ENCODE measurements around the gene CPHXL2. TPM values are rescaled to one million over a fixed set of nuclear protein-coding genes. Genes with fewer than 3 reads are reported as not detected.

CPHXL2 gene
- total and polyA plus RNA-seq, 11 donors: not detected

- DNase-seq (no peak), ATAC-seq (no peak)
- no peaks in the 10 kb centered on the region for H3K9me3 ChIP-seq
- H3K27me3 ChIP-seq: no peaks in the 10 kb centered on the region
- intact Hi-C loops (cut with DNase I): loop anchor here in 5 of 10 donors (10.0 kb wide), 1 partner anchor 111 kb away; no protein-coding TSS in a partner anchor
- TF ChIP-seq POLR2A (IDR thresholded peaks at IDR 0.05) (no peak), CTCF (IDR thresholded peaks at IDR 0.05) (no peak)
- no peak overlapping the region for H3K4me3 ChIP-seq
- H3K4me1 ChIP-seq: peaks cover 8 to 52% (median 48%) of the 10 kb centered on the region in 12 donors
- H3K36me3 ChIP-seq: peaks cover 0 to 53% (median 49%) of the 10 kb centered on the region in 9 donors
- H3K27ac ChIP-seq: no peak overlapping the region
- 30 to 39% (median 34%) methylated on average over 1 of the region's 1 CpG for WGBS, 4 donors
Measured at GRCh38 chr16:75653922-75654321, 22.9 kb downstream of the CPHXL2 start.

- H3K27me3 ChIP-seq: no peaks in the 10 kb centered on the region
- DNase-seq (peak; percentile 85 to 90 (median 86)), ATAC-seq (peak; percentile 57 to 79 (median 62))
- 0 to 1% (median 0%) methylated on average over 33 to 62 of the region's 62 CpGs for WGBS, 4 donors
- H3K36me3 ChIP-seq: peaks cover 0 to 26% (median 19%) of the 10 kb centered on the region in 9 donors
- peak overlapping the region; percentile 93 to 99 (median 97) for H3K27ac ChIP-seq
- intact Hi-C loops (cut with DNase I): loop anchor here in 3 of 10 donors (1.0 to 10.0 kb wide), 3 partner anchors 114 to 116 kb away; no protein-coding TSS in a partner anchor
- peak overlapping the region; percentile 85 to 99 (median 95) for H3K4me3 ChIP-seq
- H3K4me1 ChIP-seq: peaks cover 21 to 73% (median 56%) of the 10 kb centered on the region in 12 donors
- TF ChIP-seq POLR2A (IDR thresholded peaks at IDR 0.05) (no peak), CTCF (IDR thresholded peaks at IDR 0.05) (peak in 1 of 12 donors; percentile 17)
- H3K9me3 ChIP-seq: no peaks in the 10 kb centered on the region
Measured at GRCh38 chr16:75648265-75649076, 28.3 kb downstream of the CPHXL2 start.

- peak; percentile 96 to 98 (median 98) for ATAC-seq
- intact Hi-C loops (cut with DNase I): loop anchor here in 6 of 10 donors (1.0 to 10.0 kb wide), 5 partner anchors 24 to 117 kb away; partner anchors contain the start of gene ADAT1 (in 4 of the 6)
- peak; percentile 93 to 95 (median 94) for DNase-seq
- H3K27me3 ChIP-seq: no peaks in the 10 kb centered on the region
- peaks cover 0 to 34% (median 26%) of the 10 kb centered on the region in 9 donors for H3K36me3 ChIP-seq
- H3K9me3 ChIP-seq: no peaks in the 10 kb centered on the region
- peaks cover 21 to 65% (median 48%) of the 10 kb centered on the region in 12 donors for H3K4me1 ChIP-seq
- 0 to 1% (median 0%) methylated on average over 28 to 76 of the region's 76 CpGs for WGBS, 4 donors
- peak within 1 kb of the TSS; percentile 93 to 99 (median 97) for H3K27ac ChIP-seq
- H3K4me3 ChIP-seq: peak within 1 kb of the TSS; percentile 85 to 99 (median 95)
- TF ChIP-seq POLR2A (IDR thresholded peaks at IDR 0.05) (peak; percentile 79 to 97), CTCF (IDR thresholded peaks at IDR 0.05) (no peak)
Measured at GRCh38 chr16:75647492-75648264, 29.1 kb downstream of the CPHXL2 start, which contains the start of the genes KARS1 and TERF2IP. Gene KARS1, minus strand, starts transcription at chr16:75647665. Its CDS starts 26 bp downstream, at chr16:75647639. Gene TERF2IP, plus strand, starts transcription at chr16:75647773. Its CDS starts 110 bp downstream, at chr16:75647883.
